ENCODE results near the gene MEAF6.

DNA sequence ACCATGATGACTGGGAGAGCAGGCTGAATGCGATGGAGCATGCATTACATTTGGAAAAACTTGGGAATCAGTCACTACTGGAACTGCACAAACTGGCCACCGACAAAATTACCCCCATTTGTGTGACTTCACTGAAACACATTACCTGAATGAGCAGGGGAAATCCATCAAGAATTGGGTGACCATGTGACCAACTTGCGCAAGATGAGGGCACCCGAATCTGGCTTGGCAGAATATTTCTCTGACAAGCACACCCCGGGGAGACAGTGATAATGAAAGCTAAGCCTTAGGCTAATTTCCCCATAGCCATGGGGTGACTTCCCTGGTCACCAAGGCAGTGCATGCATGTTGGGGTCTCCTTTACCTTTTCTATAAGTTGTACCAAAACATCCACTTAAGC is 30.5 kb upstream of the MEAF6 start:
- TF ChIP-seq CTCF (IDR thresholded peaks at IDR 0.05; ENCODE audit: insufficient read depth, low read length, poor library complexity, severe bottlenecking) (no peak), EZH2phosphoT487 (conservative IDR thresholded peaks at IDR 0.05; ENCODE audit: low read length) (no peak)
